Measurements from ENCODE around the gene ROR2.

ROR2 gene

GRCh38 chr9:91900055-91900796 is 49.8 kb downstream of the ROR2 start:
- no peak for DNase-seq (ENCODE audit: low spot score)

DNA sequence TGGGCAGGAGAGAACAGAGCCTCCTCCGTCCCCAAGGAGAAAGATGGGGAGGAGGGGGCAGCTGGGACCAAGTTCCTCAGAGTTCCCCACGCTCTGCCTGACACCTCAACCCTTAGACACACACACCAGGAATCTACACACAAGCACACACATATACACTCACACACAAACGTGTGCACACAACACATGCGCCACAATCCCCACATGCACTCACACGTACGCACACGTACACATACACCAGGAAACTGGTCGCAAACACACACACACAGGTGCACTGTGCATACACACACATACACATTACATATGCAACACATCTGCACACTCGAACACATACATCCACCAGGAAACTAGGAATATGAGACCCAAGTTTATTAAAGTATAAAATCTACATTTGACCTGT is 50.4 kb downstream of the ROR2 start:
- DNase-seq (ENCODE audit: low spot score) = no peak

- DNase-seq (ENCODE audit: low spot score) = no peak
Observed at GRCh38 chr9:91899219-91899563, 50.8 kb downstream of the ROR2 start.

DNA sequence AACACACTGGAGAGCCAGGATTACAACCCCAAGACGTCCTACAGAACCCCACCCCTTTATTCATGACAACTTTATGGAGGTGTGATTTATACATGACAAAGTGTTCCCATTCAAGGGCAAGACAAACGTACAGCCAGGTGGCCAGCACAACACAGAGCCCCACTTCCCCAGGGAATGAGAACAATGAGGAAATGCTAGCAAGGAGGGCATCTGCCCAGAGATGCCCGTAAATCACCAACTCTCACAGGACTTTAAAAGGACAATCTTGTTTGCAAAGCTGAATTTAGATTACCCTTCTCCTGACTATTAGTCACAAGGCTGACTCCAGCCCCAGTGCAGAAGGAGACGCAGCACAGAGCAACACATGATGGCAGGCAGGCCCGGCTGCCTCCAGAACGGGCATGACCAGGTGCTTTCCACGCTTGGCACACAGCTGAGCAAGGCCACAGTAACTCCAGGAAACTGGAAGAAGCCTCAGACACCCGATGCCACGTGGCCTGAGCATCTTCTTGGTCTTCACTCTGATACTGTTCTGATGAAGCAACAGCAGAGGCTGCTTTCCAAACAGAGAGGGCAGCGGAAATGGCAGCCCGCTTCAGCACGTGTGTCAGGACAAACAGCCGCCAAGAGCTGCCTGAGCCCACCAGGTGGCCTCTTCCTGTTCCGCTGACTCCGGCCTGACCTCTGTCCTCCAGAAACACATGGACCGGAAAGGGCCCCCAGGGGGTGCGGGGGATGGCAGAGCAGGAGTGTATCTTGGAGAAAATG is 51.4 kb downstream of the ROR2 start:
- DNase-seq (ENCODE audit: low spot score) = no peak

GRCh38 chr9:91897201-91897600 is 52.8 kb downstream of the ROR2 start:
- DNase-seq (ENCODE audit: low spot score) = no peak

DNA sequence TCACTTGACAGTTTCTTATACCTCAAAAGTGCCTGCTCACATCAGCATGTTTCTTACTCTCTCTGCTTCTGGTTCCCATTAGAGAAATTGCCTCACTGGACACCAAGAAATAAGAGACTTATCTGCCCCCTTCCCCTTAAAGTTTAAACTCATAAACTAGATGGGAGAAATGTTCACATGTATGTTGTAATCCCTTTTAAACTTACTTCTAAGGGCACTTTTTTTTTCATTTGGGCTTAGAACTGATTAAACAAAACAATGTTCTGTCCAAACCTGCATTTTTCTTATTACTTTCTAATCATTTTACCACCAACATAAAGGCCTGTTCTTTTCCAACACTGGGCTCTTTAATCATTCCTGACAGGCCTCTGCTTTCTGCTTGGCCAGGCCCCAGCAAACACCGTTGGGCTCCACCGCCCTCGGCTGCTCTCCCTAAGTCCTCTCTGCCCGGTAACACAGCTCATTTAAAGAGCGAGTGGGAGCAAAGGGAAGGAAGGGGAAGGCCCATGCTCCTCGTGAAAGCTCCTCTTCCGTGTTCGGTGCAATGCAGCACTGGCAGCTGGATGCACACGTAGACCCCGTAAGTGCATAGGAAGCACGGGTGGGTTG is 53.4 kb downstream of the ROR2 start:
- DNase-seq (ENCODE audit: low spot score) = peak; percentile 18

DNA sequence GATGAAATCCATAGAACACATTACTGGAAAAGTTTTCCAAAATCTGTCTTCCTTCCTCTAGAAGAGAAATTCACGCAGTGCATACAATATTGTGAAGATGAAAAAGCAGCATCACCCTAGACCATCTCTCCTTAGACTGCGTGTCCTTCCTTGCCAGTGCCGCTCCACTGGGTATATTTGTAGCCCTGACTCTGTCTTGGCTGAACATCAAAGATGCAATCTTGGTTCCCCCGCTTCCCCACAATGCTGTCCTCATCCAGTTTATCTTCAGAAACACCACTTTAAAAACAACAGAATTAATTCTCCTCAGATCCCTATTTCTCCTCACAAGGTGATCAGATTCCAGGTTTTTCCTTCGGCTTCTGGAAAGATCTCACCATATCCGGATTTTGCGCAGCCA is 53.9 kb downstream of the ROR2 start:
- no peak for DNase-seq (ENCODE audit: low spot score)

GRCh38 chr9:91894536-91894935 is 55.5 kb downstream of the ROR2 start:
- no peak for DNase-seq (ENCODE audit: low spot score)

GRCh38 chr9:91894023-91894422 is 56.0 kb downstream of the ROR2 start:
- no peak for DNase-seq (ENCODE audit: low spot score)

GRCh38 chr9:91891915-91892314 is 58.1 kb downstream of the ROR2 start:
- DNase-seq (ENCODE audit: low spot score) = no peak

- no peak for DNase-seq (ENCODE audit: low spot score)
Observed at GRCh38 chr9:91890662-91891061, 59.4 kb downstream of the ROR2 start.

DNA sequence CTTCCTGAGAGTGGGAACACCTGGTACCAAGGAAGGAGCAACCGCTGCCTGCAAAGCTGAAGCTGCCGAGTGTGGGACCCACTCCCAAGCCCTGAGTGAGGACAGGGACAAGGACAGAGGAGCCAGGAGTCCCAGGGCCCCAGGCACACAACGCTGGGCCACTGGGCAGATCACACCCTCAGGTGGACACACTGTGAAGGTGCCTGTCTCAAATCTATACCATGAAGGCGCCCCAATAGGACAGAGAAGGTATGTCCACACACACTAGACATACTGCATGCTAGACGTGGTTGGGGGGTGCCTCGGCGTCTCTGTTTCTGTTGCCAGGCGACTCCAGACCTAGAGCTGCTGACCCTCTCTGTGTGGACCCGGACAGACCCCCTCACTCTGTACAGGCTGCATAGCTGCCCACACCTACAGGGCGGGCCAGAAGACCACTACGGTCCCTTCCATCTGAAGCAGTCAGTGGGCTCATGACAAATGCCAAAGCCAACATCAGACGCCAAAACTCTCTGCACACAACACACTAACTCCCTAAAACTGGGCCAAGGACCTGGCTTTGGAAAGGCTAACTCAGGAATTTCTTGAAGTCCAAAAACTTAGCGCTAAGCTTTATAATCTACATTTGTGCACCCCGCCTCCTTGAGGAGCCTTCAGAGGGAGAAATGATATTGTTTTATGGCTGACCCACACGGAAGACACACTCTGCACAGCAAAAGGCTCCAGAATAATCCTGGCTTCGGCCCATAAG is 60.7 kb downstream of the ROR2 start:
- DNase-seq (ENCODE audit: low spot score) = no peak

- DNase-seq (ENCODE audit: low spot score) = no peak
Observed at GRCh38 chr9:91886414-91887076, 63.5 kb downstream of the ROR2 start.

DNA sequence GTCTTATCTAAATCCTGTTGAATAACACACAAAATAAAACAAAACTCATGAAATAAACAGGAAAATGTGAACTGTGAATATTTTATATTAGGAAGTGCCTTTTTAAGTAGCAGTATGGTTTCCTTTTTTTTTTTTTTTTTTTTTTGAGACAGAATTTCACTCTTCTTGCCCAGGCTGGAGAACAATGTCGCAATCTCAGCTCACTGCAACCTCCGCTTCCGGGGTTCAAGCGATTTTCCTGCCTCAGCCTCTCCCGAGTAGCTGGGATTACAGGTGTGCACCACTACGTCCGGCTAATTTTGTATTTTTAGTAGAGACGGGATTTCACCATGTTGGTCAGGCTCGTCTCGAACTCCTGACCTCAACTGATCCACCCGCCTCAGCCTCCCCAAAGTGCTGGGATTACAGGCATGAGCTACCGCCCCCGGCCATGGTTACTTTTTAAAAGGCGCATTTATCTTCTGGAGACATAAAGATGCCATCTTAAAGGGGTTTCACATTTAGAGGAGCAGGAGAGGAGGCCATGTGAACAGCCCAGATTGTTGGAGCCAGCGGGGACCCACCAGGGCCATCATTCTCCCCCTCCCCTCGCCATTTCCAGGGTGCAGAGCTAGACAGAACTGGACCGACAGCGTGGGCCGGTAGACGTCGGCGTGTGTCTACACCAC is 64.1 kb downstream of the ROR2 start:
- no peak for DNase-seq (ENCODE audit: low spot score)

DNA sequence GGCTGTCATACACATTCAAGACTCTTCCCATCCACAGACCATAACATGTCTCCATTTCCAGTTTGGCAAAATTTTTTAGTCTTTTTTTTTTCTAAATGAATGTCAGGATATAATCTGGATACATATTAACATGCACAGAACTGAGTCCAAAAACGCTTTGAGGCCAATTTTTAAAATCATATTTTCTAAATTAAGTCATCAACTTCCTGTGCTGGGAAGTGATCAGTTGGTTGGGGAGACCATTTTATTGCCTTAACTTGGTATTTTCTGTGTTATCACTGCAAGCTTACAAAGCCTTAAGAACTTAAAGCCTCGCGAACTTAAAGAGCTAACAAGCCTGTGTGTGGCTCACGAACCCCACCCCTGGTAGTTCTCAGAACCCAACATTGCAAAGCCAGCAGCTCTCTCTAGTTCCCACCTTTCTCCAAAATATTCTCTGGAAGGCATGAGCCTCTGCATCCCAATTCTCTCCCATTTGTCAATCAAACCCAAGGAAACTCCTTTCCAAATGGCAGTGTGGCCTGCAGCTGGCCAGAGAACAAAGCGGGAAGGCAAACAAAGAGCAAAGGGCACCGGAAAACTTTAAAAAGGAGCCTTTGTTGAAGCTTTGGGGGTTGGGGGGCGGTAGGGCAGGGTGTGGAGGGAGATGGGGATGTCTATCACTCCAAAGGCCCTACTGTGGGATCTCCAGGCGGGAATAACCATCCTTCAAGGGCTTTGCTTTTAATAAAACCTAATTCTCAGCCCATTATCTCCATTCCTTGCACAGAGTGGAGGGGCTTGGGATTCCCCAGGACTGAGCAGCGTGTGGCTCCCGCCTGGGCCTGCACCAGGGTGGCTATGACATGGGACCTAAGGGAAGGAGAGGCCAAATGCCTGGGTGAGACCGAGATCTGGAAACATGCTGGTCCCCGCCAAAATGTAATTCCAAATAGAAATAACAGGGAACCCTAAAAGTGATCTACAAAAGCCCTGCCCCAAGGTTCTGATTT is 65.0 kb downstream of the ROR2 start:
- DNase-seq (ENCODE audit: low spot score) = peak; percentile 25

- DNase-seq (ENCODE audit: low spot score) = no peak
Observed at GRCh38 chr9:91884153-91884552, 65.9 kb downstream of the ROR2 start.

- DNase-seq (ENCODE audit: low spot score) = no peak
Observed at GRCh38 chr9:91883503-91883902, 66.5 kb downstream of the ROR2 start.

DNA sequence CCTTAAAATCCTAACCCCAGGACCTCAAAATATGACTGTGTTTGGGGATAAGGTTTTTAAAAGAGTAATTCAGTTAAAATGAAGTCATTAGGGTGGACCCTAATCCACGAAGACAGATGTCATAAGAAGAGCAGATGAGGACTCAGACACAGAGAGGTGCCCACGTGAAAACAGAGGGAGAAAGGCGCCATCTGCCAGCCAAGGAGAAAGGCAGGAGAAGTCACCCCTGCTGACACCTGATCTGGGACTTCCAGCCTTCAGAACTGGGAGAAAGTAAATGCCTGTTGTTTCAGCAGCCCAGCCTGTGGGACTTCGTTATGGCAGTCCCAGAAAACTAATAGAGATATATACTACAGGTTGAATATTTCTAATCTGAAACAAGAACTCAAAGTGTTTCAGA is 67.4 kb downstream of the ROR2 start:
- no peak for DNase-seq (ENCODE audit: low spot score)

- no peak for DNase-seq (ENCODE audit: low spot score)
Observed at GRCh38 chr9:91880378-91880972, 69.6 kb downstream of the ROR2 start.

GRCh38 chr9:91879231-91879630 is 70.8 kb downstream of the ROR2 start:
- no peak for DNase-seq (ENCODE audit: low spot score)

Data from pons (tissue), 1 donor.